H9 (cell line): ENCODE results near the gene CERS6. TPM values are rescaled to one million over a fixed set of nuclear protein-coding genes. Genes with fewer than 3 reads are reported as not detected.

Experiments used
- DNase-seq: peaks from one replicate; pipeline ENCODE4 v3.0.0-alpha.2; 2017
- H2AFZ ChIP-seq: one replicate; pipeline ENCODE4 v1.6.1; 2013; ENCODE audit warnings: mild to moderate bottlenecking, low read length, control low read depth, moderate library complexity
- H2AK5ac ChIP-seq: 2 replicates; pipeline ENCODE4 v1.6.1; 2013; ENCODE audit warnings: low read length, control low read depth, mixed read lengths; ENCODE audit not compliant: insufficient read length
- H2BK120ac ChIP-seq: one replicate; pipeline ENCODE4 v1.6.1; 2013; ENCODE audit warnings: low read depth, mild to moderate bottlenecking, low read length, control low read depth, inconsistent platforms; ENCODE audit not compliant: poor library complexity, severe bottlenecking
- H2BK12ac ChIP-seq: 2 replicates; pipeline ENCODE4 v1.6.1; 2013; ENCODE audit warnings: low read length, control low read depth, mixed read lengths, low read depth; ENCODE audit not compliant: insufficient read length
- H2BK15ac ChIP-seq: 2 replicates; pipeline ENCODE4 v1.6.1; 2013; ENCODE audit warnings: low read depth, low read length, control low read depth
- H2BK20ac ChIP-seq: one replicate; pipeline ENCODE4 v1.6.1; 2013; ENCODE audit warnings: low read depth, mild to moderate bottlenecking, low read length, control low read depth, inconsistent platforms; ENCODE audit not compliant: poor library complexity, severe bottlenecking
- H2BK5ac ChIP-seq: 2 replicates; pipeline ENCODE4 v1.6.1; 2013; ENCODE audit warnings: low read length, control low read depth, mixed read lengths; ENCODE audit not compliant: insufficient read length
- H3K14ac ChIP-seq: 2 replicates; pipeline ENCODE4 v1.6.1; 2013; ENCODE audit warnings: low read length, control low read depth; ENCODE audit not compliant: insufficient read depth
- H3K18ac ChIP-seq: 2 replicates; pipeline ENCODE4 v1.6.1; 2013; ENCODE audit warnings: low read depth, mild to moderate bottlenecking, mixed read lengths, low read length, control low read depth; ENCODE audit not compliant: insufficient read length
- H3K23ac ChIP-seq: 2 replicates; pipeline ENCODE4 v1.6.1; 2013; ENCODE audit warnings: low read length, control low read depth, mixed read lengths, low read depth; ENCODE audit not compliant: insufficient read length
- H3K23me2 ChIP-seq: 2 replicates; pipeline ENCODE4 v1.6.1; 2013; ENCODE audit warnings: low read depth, mild to moderate bottlenecking, mixed read lengths, low read length, control low read depth; ENCODE audit not compliant: insufficient read length, poor library complexity, severe bottlenecking
- H3K27ac ChIP-seq: 2 replicates; pipeline ENCODE4 v1.5.1; 2013; ENCODE audit warnings: low read length, control low read depth, mixed read lengths, low read depth; ENCODE audit not compliant: insufficient read length
- H3K27me3 ChIP-seq: 2 replicates; pipeline ENCODE4 v1.6.1; 2013; ENCODE audit warnings: low read length, control low read depth, inconsistent platforms; ENCODE audit not compliant: insufficient read depth
- H3K4ac ChIP-seq: 2 replicates; pipeline ENCODE4 v1.6.1; 2013; ENCODE audit warnings: low read depth, mild to moderate bottlenecking, control low read depth, inconsistent platforms, low read length, moderate library complexity
- H3K4me1 ChIP-seq: 2 replicates; pipeline ENCODE4 v1.6.1; 2013; ENCODE audit warnings: low read length, control low read depth, inconsistent platforms; ENCODE audit not compliant: insufficient read depth
- H3K4me2 ChIP-seq: 2 replicates; pipeline ENCODE4 v1.6.1; 2013; ENCODE audit warnings: low read length, control low read depth, mixed read lengths; ENCODE audit not compliant: insufficient read length, insufficient read depth
- H3K56ac ChIP-seq: 2 replicates; pipeline ENCODE4 v1.6.1; 2013; ENCODE audit warnings: low read depth, mild to moderate bottlenecking, mixed read lengths, low read length, control low read depth; ENCODE audit not compliant: insufficient read length
- H3K79me1 ChIP-seq: 2 replicates; pipeline ENCODE4 v1.6.1; 2013; ENCODE audit warnings: low read depth, mild to moderate bottlenecking, moderate library complexity, low read length, control low read depth, inconsistent platforms; ENCODE audit not compliant: insufficient read depth, poor library complexity, severe bottlenecking
- H3K79me2 ChIP-seq: 2 replicates; pipeline ENCODE4 v1.6.1; 2013; ENCODE audit warnings: low read length, control low read depth, inconsistent platforms; ENCODE audit not compliant: insufficient read depth
- H3K9ac ChIP-seq: 2 replicates; pipeline ENCODE4 v1.6.1; 2013; ENCODE audit warnings: low read length, control low read depth, mixed read lengths; ENCODE audit not compliant: insufficient read length; ENCODE audit errors: extremely low read depth
- H3K9me3 ChIP-seq: one replicate; pipeline ENCODE4 v1.6.1; 2013; ENCODE audit warnings: low read depth, low read length, inconsistent platforms; ENCODE audit not compliant: control insufficient read depth
- H3T11ph ChIP-seq: one replicate; pipeline ENCODE4 v1.6.1; 2013; ENCODE audit warnings: mild to moderate bottlenecking, low read length, control low read depth, inconsistent platforms
- H4K20me1 ChIP-seq: one replicate; pipeline ENCODE4 v1.6.1; 2013; ENCODE audit not compliant: control insufficient read depth, insufficient read length, insufficient read depth
- H4K5ac ChIP-seq: 2 replicates; pipeline ENCODE4 v1.6.1; 2013; ENCODE audit warnings: low read depth, mild to moderate bottlenecking, mixed read lengths, low read length, control low read depth; ENCODE audit not compliant: insufficient read length
- H4K8ac ChIP-seq: replicated peaks from 2 replicates; pipeline ENCODE4 v1.6.1; 2013; ENCODE audit warnings: low read length, control low read depth, mixed read lengths, low read depth; ENCODE audit not compliant: insufficient read length
- H4K91ac ChIP-seq: 2 replicates; pipeline ENCODE4 v1.6.1; 2013; ENCODE audit warnings: low read depth, mild to moderate bottlenecking, moderate library complexity, mixed read lengths, low read length, control low read depth; ENCODE audit not compliant: insufficient read length
- H3K27ac Mint-ChIP-seq, 3 experiments: 2 replicates in 2 of 3; 3 replicates in 1 of 3; pipeline ENCODE4 v1.8.0; 2020 to 2021; ENCODE audit warnings: mixed read lengths in 3 of 3, mild to moderate bottlenecking in 1 of 3, moderate library complexity in 1 of 3
- H3K27me3 Mint-ChIP-seq: 2 replicates; pipeline ENCODE4 v1.8.0; 2021; ENCODE audit warnings: low read depth, mild to moderate bottlenecking, moderate library complexity, mixed read lengths
- H3K36me3 Mint-ChIP-seq, 3 experiments: 2 replicates in 2 of 3; 3 replicates in 1 of 3; pipeline ENCODE4 v1.8.0; 2020 to 2021; ENCODE audit warnings: low read depth in 3 of 3, mixed read lengths in 3 of 3; ENCODE audit not compliant: insufficient read depth in 1 of 3
- H3K4me1 Mint-ChIP-seq, 2 experiments: 2 replicates each; pipeline ENCODE4 v1.8.0; 2020; ENCODE audit warnings: mixed read lengths in 2 of 2
- H3K4me3 Mint-ChIP-seq, 2 experiments: 2 replicates in 1 of 2; 3 replicates in 1 of 2; pipeline ENCODE4 v1.8.0; 2020 to 2021; ENCODE audit warnings: mild to moderate bottlenecking in 2 of 2, mixed read lengths in 2 of 2, moderate library complexity in 1 of 2
- H3K9me3 Mint-ChIP-seq, 2 experiments: 2 replicates in 1 of 2; 3 replicates in 1 of 2; pipeline ENCODE4 v1.8.0; 2020; ENCODE audit warnings: mild to moderate bottlenecking in 2 of 2, mixed read lengths in 2 of 2, moderate library complexity in 1 of 2
- total RNA-seq: library from RNA; stranded (reverse); gene quantifications from 2 replicates; pipeline ENCODE4 v1.2.1, GENCODE V29; 2021
- TF ChIP-seq, protein P1 (sequence below): fragments of 200-600 bp; sonication (generic); conservative IDR thresholded peaks from 3 replicates; pipeline ENCODE4 v1.8.0; 2021; ENCODE audit warnings: antibody characterized with exemption, mild to moderate bottlenecking

CERS6 gene
- total RNA-seq, 1 experiment from 2014 or later: 17.7 TPM

DNA sequence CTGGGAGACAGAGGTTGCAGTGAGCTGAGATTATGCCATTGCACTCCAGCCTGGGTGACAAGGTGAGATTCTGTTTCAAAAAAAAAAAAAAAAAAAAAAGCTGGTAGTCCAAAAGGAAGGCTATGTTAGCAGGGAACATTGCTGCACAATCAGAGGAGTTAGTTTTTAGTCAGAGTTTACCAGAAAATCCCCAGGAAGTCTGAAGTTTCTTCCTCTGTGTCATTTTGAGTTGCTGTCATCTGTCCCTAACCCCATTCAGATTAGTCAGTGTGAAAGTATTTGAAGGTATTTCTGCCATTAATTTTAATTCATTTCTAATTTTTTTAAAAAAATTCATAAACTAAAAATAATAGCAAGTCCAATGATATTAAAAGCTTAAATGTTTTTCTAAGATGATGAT, 33.5 kb upstream of the CERS6 start:
- Histone ChIP-seq H3K9ac (no peak overlapping the region), H3K79me2 (no peaks in the 10 kb centered on the region), H2BK15ac (no peak overlapping the region), H4K91ac (no peak overlapping the region), H4K8ac (no peak overlapping the region), H2AFZ (no peak overlapping the region), H4K5ac (no peak overlapping the region), H3K9me3 (no peaks in the 10 kb centered on the region), H3K4ac (no peak overlapping the region), H3K56ac (no peak overlapping the region), H3K14ac (no peak overlapping the region), H3K4me1 (peaks cover 5% of the 10 kb centered on the region; the same call in 1 of the 2 replicates), H3K27me3 (no peaks in the 10 kb centered on the region), H3K27ac (no peak overlapping the region), H2AK5ac (no peak overlapping the region), H3K18ac (no peak overlapping the region), H2BK20ac (no peak overlapping the region), H3K23ac (no peak overlapping the region), H4K20me1 (no peaks in the 10 kb centered on the region), H3K4me2 (no peak overlapping the region), H3T11ph (no peak overlapping the region), H2BK12ac (no peak overlapping the region), H2BK5ac (no peak overlapping the region), H2BK120ac (no peak overlapping the region), H3K23me2 (no peaks in the 10 kb centered on the region), H3K79me1 (no peaks in the 10 kb centered on the region)
- Mint-ChIP-seq H3K27ac (no peak overlapping the region), H3K4me3 (no peak overlapping the region), H3K4me1 (peaks cover 27% of the 10 kb centered on the region in 2 experiments), H3K27me3 (no peaks in the 10 kb centered on the region), H3K9me3 (no peaks in the 10 kb centered on the region), H3K36me3 (no peaks in the 10 kb centered on the region)
- TF ChIP-seq, protein P1, sequence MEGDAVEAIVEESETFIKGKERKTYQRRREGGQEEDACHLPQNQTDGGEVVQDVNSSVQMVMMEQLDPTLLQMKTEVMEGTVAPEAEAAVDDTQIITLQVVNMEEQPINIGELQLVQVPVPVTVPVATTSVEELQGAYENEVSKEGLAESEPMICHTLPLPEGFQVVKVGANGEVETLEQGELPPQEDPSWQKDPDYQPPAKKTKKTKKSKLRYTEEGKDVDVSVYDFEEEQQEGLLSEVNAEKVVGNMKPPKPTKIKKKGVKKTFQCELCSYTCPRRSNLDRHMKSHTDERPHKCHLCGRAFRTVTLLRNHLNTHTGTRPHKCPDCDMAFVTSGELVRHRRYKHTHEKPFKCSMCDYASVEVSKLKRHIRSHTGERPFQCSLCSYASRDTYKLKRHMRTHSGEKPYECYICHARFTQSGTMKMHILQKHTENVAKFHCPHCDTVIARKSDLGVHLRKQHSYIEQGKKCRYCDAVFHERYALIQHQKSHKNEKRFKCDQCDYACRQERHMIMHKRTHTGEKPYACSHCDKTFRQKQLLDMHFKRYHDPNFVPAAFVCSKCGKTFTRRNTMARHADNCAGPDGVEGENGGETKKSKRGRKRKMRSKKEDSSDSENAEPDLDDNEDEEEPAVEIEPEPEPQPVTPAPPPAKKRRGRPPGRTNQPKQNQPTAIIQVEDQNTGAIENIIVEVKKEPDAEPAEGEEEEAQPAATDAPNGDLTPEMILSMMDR: no peak
- DNase-seq: no peak
